NCI-H526 treated with DMSO at 0.1 percent for 48 hours (cell line): Measurements from ENCODE around the gene MMS22L.
A peak's percentile ranks its signal among the peaks of the same experiment; 100 is the strongest.

Experiments
- DNase-seq: peaks from one replicate; lab custom pipeline; 2025; lab: John Stamatoyannopoulos, UW

MMS22L gene, protein sequence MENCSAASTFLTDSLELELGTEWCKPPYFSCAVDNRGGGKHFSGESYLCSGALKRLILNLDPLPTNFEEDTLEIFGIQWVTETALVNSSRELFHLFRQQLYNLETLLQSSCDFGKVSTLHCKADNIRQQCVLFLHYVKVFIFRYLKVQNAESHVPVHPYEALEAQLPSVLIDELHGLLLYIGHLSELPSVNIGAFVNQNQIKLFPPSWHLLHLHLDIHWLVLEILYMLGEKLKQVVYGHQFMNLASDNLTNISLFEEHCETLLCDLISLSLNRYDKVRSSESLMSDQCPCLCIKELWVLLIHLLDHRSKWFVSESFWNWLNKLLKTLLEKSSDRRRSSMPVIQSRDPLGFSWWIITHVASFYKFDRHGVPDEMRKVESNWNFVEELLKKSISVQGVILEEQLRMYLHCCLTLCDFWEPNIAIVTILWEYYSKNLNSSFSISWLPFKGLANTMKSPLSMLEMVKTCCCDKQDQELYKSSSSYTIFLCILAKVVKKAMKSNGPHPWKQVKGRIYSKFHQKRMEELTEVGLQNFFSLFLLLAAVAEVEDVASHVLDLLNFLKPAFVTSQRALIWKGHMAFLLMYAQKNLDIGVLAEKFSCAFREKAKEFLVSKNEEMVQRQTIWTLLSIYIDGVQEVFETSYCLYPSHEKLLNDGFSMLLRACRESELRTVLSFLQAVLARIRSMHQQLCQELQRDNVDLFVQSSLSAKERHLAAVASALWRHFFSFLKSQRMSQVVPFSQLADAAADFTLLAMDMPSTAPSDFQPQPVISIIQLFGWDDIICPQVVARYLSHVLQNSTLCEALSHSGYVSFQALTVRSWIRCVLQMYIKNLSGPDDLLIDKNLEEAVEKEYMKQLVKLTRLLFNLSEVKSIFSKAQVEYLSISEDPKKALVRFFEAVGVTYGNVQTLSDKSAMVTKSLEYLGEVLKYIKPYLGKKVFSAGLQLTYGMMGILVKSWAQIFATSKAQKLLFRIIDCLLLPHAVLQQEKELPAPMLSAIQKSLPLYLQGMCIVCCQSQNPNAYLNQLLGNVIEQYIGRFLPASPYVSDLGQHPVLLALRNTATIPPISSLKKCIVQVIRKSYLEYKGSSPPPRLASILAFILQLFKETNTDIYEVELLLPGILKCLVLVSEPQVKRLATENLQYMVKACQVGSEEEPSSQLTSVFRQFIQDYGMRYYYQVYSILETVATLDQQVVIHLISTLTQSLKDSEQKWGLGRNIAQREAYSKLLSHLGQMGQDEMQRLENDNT

DNA sequence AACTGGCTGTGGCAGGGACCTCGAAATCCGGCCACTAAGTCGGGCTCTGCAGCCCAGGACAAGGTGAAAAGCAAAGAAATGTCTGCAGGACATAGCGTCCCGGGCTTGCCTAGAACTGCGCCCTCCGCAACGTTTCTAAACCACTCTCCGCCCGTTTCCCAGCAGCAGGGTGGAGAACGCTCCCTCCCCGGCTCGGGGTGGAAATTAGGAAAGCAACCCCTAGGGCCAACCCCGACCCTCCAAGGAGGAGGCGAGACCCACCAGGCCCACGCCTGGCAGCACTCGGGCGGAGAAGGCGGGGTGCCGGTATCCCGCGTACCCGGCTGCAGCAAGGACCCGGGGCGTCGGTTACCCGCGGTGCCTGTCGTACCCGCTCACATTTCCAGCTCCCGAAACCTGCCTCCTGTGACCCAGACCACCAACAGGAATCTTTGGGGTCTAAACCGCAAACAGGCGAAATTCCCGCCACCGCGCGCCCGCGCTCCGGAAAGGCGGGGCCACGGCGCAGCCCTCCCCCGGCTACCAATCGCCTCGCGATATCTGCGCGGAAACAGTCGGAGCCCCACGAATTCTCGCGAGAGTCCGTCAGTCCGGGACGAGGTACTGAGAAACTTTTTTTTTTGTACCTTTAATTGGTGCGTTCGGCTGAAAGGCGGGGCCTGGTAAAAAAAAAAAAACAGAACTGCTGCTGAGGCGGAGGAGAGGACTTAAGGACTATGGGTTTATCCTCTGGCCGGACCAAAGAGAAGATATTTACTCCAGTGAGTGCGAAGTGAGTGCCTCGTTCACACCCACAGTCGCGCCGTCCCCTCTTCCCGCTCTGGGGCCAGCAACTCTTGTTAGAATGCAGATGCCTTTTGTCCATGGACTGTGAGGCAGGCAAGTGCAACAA is at the start of gene MMS22L:
Gene MMS22L (minus strand): TSS at position 491 of the 892 bp plus-strand sequence. CDS start 739 bp downstream, outside the sequence.
- peak; percentile 89 for DNase-seq

DNA sequence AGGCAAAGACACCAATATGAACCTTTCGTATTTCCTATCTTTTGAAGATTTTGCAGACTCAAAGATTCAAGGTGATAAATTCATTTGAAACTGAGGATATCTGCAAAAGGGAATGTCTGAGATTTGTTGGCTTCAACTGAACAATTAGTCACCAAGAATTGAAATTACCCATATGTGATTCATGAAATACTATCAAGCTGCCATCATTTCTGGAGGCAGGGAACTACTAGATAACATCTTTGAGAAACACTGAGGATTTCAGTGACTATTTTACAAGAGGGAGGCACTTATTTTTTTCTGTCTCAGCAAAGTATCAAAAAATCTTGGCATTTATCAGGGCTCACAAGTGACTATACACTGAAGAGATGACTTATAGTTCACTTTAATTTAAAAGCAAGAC is 39.8 kb upstream of the MMS22L start:
- no peak for DNase-seq

DNA sequence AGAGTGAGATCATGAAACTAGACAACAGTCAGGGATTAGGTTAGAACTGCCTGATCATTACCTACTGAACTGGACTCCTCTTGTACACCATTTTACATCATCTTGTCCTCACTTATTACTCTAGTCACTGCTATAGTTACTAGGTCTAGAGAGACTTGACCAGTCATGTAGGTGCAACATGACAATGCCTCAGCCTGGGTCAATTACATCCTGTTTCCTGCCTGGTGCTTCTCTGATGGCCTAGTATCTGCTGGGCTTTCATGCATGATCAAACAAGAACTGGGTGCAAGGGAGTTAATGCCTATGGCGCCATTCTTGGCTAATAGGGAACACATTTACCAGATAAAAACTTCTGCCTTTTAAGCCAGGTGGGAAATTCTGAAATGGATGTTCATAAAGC is 39.2 kb upstream of the MMS22L start:
- no peak for DNase-seq

DNA sequence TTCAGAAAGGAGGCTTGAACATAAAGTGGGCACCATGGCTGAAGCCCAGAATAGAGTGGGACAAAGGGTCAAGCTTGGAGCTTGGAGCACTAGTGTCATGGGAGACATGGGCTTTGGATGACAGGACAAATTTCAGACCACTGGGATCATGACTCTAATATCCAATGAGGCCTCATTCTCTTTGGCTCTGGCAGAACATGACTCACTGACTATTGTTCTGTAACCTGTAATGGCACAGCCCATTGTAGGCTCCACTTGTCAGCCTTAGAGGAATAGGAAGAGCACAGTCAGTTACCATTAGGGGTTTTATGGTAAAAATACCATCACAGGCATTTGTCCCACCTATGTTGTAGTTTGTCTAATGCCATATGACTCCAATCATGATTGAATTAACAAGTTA is 34.0 kb upstream of the MMS22L start:
- no peak for DNase-seq

DNA sequence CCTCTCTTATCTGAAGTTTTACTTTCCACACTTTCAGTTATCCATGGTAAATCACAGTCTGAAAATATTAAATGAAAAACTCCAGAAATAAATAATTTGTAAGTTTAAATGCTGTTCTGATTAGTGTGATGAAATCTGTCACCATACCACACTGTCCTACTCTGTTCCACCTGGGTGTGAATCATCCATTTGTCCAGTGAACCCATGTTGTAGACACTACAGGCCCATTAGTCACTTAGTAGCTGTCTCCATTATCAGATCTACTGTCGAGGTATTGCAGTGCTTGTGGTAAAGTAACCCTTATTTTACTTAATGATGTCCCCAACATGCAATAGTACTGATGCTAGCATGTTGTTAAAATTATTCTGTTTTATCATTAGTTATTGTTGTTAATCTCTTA is 29.2 kb upstream of the MMS22L start:
- DNase-seq, result no peak

DNA sequence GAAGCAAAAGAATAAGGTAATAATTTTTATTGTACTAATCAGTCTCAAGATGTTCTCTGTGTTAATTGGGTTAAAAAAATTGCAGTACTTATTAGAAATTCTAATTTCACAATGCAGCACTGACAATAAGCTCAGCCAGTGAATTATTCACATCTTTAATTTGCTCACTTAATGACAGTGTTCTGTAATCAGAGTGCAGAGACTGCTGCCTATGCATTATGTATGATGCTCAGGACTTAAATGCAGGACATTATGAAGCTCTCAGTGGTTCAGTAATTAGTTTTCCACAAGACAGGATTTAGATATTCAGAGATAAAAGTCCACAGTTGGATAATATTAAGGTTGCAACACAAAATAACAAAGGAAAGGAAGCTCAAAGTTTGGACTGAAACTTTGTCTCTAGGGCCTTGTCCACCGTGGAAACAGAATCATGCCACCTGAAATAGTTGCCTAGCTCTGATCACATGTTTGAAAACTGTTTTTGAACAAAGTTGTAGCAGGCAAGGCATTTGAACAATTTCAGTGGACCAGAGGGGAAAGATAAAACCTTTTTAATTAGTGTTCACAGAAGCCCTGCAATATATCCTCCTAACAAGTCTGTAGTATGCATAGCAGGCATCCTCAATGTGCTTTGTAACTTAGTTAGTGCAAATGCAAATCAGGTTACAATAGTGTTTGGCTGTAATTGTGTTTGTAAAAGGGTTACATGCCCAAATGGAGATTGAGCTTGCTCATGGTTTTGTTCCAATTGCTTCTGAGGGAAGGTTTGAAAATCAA is 23.7 kb upstream of the MMS22L start:
- no peak for DNase-seq

DNA sequence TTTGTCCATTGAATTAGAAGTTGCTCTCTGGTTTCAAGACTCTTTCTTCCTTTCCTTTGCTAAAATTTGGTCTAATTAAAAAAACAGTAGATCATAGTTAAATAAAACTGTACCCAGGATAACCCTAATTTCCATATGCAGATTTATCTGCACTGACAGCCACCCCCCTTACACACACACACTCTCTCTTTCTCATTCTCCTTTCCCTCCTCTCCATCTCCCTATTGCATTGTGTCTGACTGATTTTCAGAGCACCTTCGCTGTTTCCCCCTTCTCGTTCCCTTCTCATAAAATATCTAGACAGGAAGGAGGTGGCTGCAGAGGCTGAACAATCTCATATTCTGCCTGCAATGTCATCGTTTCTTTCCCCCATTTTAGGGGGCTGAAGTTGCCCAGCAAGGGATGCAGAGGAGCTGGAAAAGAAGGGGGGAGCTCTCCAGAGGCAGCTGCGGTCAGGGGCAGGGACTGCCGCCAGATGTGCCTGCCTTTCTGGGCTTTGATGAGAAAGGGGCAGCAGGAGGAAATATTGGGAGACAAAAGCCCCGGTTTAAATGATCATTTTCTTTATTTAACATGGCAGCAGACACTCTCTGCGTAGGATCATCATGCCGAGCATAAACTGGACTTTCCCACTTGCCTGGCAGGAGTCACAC is 22.5 kb upstream of the MMS22L start:
- DNase-seq, result no peak

DNA sequence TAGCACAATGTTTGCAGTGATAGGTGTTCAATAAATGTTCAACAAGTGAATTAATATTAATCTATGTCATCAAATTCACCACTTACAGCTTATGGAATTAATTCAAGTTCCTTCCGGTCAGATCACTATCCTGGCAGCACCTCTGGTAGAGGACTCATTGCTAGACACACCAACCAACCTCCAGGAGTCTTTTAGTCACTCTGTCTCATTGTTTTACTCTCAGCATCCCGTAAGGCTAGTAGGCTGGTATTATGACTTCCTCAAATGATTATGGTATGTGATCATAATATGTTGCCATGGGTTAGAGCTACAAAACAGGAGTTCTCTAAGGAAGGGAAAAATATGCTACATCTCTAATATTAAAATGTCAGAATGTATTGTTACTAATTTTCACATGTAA is 21.7 kb upstream of the MMS22L start:
- DNase-seq, result no peak

DNA sequence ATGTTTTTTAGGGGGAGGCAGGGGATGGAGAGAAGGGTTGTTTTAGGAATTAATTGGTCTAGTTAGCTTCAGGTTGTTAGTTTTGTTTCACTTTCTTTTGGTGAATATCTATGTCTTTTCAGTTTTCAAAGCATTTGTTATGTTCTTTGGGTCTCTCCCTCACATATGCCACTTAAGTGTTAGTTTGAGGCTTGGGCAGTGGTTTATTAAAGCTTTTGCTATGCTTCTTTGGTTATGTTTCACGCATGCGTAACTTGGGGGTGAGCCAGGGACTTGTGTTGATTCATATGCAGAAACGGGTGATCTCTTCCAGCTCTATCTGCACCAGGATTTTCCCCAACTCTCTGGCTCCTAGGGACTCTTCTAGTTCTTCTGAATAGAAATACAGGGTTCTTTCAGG is 11.4 kb upstream of the MMS22L start:
- no peak for DNase-seq

DNA sequence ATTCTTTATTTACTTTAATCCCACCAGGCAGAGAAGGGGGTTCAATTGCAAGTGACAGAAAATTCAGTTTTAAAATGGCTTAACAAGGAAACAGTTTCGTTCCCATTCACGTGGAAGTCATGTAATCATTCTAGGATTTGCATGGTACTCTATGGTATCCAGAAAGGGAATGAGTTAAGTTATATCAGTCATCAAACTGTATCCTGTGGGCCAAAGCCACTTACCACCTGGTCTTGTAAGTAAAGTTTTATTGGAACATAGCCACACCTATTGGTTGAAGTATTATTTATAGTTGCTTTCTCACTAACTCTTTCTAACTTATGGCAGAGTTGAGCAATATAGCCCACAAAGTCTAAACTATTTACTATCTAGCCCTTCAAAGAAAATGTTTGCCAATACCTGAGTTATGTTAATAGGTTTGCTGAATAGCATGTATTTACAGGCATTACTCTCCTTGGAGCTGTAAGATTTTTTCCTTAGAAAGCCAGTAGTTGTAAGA is 10.2 kb upstream of the MMS22L start:
- DNase-seq, result no peak

DNA sequence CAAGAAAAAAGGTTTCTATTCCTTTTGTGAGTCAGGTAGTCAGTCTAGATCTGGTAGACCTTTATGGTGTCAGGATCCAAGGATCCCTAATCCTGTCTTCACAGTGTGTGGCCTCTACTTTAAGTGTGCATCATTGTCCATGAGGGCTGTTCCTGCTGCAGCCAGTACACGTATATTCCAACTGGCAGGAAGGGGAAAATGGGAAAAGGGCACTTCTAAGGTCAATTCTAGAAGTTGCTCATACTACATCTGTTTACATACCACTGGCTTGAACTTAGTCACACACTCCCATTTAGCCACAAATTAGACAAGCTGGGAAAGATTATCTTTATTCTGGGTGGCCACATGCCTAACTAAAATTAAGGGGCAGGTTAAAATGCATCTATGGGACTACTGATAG is 9.7 kb upstream of the MMS22L start:
- DNase-seq, result no peak

DNA sequence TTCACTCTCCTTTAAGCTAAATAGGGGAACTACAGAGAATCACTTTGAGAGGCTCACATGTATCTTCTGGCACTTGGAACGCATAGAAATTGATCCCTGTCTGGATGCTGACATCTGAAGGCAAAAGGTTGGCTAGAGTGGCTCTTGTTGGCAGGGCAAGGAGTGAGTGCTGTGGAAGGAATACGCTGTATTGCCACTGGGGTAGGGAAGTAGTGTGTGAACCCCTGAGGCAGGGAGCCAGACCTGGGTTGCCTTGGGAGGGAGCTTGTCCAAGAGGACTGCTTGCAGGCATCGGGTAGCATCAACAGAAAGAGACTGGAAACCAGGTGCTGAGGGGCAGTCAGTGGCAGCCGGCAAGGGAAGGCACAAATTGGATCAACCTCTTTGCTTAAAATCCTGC is 8.9 kb upstream of the MMS22L start:
- no peak for DNase-seq

DNA sequence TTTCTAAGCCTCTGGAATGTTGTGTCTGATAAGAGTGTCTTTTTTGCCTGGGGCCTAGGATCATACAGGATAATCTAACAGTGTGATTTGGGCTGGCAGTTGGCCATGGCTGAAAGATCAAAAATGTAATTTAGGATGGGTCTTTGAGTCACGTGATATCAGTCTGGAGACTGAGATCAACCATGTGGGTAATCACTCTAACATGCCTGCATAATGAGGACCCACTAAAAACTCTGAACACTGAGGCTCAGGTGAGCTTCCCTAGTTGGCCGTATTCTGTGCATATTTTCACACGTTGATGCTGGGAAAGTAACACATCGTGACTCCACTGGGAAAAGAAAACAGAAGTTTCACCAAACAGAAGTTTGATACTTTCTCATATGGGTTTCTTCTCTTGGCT is 6.3 kb upstream of the MMS22L start:
- DNase-seq, result no peak

DNA sequence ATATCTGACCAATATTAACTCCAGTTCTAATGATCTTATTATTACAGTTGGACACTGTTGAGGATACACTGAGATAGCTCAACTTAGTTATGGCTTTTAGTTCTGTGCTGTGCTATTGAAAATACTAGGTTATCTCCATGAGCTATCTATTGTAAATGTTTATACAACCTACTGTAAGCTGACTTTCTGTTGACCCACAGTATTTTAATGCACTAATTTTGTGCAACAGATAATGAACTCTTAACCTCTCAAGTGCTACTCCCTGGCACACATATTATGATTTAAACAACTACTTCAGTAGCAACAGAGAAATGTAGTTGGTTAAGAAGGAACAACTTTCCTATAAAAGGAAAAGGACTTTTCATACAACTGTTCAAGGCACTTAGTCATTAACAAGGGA is 5.2 kb upstream of the MMS22L start:
- DNase-seq, result no peak

DNA sequence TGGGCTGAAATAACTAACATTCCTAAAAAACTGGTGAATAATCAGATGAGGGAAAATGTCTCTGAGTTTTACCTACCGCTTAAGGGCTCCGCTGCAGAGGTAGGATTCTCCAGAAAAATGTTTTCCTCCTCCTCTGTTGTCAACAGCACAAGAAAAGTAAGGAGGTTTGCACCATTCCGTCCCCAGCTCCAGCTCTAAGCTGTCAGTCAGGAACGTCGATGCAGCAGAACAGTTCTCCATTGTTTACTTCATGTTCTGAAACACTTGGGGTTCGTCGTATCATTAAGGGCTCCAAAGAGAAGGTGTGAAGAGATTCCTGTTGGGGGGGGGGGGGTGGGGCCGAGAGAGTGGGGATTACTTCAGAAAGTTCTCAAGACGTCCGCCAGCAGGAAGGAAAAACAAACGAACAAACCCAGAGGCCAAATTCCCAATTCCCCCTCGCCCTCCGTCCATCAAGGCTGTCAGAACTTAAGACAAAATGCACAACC is 734 bp downstream of the MMS22L start:
- peak; percentile 14 for DNase-seq

DNA sequence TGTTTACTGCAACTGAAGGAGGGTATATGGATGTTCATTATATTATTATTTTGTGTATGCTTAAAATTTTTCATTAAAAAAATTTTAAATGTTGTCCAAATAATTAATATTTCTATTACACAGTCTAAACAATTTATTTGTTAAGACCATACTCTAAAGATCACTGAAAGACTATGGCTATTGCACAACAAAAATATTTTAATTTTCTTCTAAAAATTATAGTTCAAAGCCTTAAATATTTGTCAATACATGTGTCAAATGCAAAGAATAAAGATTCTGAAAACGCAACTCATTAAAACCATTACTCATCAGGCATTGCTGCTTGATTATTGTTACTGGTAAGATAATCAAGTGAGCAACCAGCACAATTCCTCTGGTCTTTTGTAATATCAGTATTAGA is 2.2 kb downstream of the MMS22L start:
- DNase-seq, result no peak

DNA sequence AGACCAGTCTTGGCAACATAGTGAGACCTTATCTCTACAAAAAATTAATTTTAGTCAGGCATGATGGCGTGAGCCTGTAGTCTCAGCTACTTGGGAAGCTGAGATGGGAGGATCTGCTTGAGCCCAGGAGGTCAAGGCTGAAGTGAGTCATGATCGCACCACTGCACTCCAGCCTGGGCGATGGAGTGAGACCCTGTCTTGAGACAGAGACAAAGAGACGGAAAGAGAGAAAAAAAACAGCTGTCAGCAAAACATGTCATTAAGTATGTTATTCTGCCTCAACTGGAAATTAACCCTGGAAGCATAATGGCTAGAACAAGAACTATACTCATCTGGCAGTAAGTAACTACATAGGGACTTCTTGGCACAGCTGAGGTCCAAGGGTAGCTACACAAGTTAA is 7.2 kb downstream of the MMS22L start:
- no peak for DNase-seq

DNA sequence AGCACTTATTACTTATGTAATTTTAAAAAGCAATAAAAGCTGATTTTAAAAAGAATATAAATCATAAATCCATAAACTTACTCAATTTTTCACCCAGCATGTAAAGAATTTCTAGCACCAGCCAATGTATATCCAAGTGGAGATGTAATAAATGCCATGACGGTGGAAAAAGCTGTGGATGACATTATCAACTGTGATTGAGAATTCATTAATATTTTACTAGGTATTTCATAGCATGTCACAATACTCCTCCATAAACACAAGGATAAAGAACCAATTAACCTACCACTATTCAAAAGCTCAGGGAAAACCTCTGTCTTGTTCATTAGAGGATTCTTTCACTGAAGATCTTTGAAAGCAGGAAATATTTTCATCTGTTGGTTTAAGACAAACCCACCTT is 13.2 kb downstream of the MMS22L start:
- DNase-seq, result no peak

DNA sequence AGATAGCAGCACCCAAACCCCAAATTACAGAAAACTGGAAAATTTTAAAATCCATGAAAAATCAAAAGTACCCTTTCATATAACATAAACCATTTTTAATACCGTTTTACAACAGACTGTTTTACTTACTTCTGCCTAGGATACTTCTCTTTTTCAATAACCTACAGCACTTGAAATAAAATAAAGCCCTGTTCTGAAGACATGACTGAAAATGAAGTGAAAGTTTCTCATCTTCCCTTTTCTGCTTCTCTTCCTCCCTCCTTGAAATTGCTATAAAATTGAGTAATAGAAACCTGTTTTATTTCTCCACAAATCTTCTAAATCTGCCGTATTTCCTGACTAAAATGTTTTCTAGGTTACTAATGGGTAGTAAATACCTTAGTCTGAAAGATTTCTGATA is 20.3 kb downstream of the MMS22L start:
- DNase-seq, result no peak

DNA sequence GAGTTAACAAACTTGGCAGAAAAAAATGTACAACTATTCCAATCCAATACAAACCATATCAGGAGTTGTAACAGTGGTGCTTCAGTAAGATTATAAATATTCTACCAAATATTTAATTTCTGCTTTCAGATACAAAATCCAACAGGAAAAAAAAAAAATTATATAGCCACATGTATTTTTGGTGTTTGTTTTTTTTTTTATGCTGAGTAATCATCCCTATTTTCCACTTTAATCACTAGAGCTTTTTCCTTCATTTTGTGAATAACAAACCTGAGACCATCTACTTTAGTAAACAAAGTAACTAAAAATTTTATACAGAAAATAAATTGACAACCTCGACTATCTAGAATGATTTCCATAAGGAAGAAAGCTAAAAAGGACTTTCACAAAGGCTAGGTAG is 36.2 kb downstream of the MMS22L start:
- no peak for DNase-seq
